Astrocyte of the hippocampus (primary cell): Measurements from ENCODE around the gene UMOD.
"Not testable (repeated sequence)": the region's sequence is repeated elsewhere in the genome, so short reads cannot be mapped to it uniquely, and the experiment has no call there.

Experiments used
- DNase-seq: peaks from one replicate; pipeline ENCODE4 v3.0.0; 2011; ENCODE audit warnings: low read depth, low spot score

The UMOD gene

DNA sequence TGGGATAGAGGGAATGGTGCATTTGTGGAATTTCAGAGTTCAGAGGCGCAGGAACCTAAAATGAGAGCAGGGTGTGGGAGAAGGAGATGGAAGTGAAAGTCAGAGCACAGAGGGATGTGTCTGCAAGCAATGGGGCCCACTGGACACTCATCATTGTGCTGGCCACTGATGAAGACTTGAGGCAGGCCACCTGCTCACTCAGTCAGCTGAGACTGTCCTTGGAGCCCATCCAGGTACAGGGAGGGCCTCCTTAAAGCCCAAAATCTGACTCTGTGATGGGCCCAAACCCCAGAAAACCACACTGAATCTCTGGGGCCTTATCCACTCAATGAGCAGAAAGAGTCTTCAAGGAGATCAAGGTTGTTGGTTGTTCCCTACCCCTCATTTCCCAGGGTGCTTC is 30.8 kb downstream of the UMOD start:
- DNase-seq, result no peak

DNA sequence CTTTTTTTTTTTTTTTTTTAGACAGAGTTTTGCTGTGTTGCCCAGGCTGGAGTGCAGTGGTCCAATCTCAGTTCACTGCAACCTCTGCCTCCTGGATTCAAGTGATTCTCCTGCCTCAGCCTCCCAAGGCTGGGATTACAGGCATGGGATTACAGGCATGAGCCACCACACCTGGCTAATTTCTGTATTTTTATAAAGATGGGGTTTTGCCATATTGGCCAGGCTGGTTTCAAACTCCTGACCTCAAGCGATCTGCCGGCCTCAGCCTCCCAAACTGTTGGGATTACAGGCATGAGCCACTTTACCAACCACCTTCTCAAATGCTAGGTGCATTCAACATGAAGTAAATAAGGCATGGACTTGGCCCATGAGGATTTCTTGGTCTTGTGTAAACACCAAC is 31.5 kb downstream of the UMOD start:
- DNase-seq, result not testable (repeated sequence)

DNA sequence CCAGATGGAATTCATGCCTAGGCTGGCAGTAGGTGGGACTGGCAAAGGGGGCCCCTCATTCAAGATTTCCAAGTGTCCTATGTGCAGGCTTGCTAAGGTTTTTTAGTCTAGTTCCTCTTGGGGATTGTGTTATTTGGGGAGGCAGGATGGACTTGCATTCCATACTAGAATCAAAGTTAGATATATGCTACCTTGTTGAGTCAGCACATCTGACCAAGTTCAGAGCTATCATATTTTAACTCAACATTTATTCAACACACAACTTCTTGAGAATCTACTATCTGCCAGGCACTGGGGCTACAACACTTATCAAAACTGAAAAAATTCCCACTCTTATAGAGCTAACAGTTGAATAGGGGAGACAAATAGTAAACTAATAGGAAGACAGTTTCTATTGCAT is 31.9 kb downstream of the UMOD start:
- no peak for DNase-seq

DNA sequence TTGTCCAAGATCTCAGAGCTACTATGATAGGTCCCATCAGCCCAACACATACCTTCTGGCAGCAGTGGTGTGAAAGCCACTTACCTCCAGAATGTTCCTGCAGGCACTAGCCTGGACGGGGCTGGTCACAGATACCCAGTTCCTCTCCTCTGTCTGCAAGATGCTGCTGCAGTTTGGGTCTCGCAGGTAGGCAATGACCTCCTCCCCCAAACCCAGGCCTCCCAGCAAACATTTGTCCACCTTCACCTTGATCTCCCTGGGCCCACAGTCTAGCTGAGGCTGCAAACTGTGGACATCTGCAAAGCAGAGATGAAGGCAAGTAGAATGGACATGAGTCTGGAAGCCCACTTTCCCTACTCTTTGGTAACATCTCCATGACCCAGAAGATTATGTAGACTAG is 32.3 kb downstream of the UMOD start:
- DNase-seq, result no peak

DNA sequence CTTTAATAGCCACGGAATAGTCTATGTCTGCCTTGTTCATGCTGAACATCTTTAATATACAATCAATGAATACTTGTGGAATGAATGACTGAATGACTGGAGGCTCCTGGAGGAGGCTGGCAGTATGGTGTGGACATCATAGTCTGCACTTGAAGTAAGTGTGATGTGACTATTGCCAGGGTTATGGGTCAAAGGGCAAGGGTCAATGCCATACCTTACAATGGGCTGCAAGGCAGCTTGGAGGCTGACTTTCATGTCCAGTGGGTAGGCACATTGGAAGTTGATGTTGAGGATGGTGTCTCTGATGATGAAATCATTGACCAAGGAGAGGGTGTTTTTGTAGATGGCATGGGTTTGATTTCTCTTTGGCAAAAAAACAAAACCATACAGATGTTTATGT is 33.1 kb downstream of the UMOD start:
- no peak for DNase-seq

DNA sequence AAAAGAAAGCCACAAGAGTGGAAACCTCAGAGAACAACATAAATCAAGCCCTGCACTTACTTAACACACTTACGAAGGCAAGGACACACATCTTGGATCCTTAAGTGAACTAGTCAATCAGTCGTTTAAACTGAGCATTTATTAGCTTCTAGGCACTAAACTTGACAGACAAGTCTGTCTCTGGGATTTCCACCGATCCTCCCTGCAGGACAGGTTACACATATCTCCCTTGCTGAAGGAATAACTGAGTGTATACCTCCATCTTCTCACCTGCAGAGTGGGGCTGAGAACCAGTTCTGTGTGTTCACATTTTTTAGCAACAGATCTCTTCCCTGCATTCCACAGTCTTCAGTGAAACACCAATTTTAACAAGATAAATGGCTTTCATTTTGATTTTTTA is 34.1 kb downstream of the UMOD start:
- no peak for DNase-seq

DNA sequence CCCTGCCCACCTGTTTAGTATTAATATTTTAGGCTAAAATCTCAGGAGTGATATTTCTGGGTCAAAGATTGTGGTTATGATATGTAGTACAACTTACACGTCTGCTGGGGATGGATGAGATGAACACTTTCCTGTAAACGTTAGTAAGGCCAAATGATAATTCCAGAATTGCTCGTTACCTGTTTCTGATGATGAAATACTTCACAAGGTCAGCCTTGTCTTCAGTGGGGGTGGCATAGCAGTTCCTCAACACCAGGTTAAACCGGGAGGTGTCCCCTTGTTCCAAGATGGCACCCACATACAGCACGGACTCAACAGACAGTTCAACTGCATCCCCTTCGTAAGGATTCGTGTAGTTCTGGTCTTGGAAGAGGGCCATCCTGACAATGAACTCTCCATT is 34.5 kb downstream of the UMOD start:
- DNase-seq, result no peak

DNA sequence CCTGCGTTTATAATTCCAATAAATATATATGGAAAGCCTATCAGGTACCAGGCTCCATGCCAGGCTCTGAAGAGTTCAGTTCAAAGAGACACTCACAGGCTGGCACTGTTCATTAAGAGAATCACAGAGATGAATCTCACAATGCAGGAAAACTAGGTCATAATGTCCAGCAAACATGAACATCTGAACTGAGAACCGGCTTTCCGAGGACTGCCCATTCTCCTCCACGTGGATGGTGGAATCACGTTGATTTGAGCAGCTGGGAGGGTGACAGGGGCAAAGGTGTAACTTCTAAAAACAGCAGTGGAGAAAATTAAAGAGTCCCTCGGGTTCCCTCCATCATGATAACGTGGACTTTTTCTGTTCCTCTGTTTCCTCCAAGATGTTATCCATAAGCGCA is 35.4 kb downstream of the UMOD start:
- DNase-seq, result no peak

DNA sequence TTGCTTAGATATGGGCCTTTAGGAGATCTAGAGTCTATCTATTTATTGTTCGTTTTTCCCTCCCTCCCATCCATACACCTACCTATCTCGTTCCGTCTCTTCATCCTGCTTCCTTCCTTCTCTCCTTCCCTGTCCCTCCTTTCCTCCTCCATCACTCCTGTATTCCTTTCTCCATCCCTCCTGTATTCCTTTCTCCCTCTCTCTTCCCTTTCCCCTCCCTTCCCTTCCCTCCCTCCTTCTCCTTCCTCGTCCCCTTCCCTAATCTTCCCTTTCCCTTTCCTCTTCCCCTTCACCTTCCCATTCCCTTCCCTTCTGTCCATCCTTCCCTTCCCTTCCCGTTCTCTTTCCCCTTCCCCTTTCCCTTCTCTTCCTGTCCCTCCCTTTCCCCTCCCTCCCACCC is 35.8 kb downstream of the UMOD start:
- no peak for DNase-seq

DNA sequence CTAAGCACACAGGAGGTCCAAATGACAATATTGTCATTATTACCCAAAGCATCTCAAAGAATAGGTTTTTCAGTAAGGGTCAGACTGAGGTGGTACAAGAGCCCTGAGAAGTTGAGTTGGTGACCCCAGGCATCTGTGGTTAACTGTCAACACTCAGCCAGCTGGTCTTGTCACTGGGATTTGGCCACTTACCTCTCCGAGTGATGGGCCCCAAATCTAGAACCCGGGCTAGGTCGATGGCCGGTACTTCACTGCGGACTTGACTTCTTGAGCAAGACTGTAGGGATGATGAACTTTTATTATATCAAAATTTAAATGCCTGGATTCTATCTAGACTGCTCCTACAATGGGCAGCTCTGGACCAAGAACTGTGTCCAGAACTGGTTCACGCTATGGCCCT is 36.8 kb downstream of the UMOD start:
- DNase-seq, result no peak

DNA sequence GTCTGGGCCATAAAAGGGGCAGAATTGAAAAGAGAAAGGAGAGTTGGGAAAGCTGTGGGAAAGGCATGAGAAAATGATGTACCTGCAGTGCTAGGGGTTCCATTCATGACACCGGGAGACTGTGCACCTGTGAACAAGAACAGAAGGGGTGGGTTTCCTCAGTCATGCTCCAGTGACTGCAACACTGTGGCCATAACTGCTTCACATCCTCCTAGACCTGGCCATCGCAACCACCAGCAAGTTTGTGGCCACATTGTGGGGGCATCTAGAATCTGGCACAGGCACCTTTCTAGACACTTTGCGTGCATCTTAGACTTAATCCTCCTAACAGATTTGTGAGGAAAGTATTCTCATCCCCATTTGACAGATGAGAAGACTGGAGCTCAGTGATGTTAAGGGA is 37.9 kb downstream of the UMOD start:
- no peak for DNase-seq

DNA sequence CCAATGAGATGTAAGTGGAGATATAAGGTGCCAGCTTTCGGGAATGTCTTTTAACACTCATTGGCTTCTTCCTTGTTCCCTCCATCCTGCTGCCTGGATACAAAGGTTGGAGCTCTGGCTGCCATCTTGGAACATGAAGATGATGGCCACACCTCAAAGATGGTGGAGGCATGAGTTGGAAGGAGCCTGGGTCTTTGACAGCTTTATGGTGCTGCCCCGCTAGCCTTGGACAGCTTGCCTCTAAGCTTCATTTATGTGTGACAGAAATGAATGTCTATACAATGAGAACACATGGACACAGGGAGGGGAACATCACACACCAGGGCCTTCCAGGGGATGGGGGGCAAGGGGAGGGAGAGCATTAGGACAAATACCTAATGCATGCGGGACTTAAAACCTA is 38.8 kb downstream of the UMOD start:
- no peak for DNase-seq

DNA sequence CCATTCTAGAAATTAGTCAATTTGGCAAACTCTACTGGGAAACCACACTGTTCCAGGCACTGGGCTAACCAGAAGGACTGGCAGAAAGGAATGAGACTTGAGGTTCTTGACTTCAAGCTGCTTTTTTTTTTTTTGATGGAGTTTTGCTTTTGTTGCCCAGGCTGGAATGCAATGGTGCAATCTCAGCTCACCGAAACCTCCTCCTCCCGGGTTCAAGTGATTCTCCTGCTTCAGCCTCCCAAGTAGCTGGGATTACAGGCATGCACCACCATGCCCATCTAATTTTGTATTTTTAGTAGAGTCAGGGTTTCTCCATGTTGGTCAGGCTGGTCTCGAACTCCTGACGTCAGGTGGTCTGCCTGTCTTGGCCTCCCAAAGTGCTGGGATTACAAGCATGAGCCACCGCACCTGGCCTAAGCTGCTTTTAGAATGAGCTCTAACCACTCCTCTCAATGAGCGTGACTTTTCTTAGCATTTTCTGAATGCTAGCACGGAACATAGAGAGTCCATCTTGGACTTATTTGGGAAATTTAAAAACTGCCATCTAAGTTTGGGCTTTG is 39.9 kb downstream of the UMOD start:
- not testable (repeated sequence) for DNase-seq

DNA sequence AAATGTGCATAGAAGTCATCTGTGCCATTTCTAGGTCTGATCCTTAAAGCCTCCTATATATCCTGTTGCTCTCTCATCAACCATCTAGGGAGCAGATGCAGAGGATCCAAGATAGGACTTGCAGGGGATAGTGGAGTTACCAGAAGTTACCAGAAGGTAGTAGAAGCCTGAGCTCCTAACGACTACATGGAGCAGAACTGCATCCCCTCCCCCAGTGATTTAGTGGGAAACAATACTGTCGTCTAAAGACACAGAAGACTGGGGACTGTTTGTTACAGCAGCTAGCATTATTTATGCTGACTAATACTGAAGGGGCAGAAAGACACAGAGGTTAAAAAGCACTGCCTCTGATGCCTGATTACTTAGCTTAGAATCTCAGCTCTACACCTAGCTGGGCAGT is 41.0 kb downstream of the UMOD start:
- DNase-seq, result no peak

DNA sequence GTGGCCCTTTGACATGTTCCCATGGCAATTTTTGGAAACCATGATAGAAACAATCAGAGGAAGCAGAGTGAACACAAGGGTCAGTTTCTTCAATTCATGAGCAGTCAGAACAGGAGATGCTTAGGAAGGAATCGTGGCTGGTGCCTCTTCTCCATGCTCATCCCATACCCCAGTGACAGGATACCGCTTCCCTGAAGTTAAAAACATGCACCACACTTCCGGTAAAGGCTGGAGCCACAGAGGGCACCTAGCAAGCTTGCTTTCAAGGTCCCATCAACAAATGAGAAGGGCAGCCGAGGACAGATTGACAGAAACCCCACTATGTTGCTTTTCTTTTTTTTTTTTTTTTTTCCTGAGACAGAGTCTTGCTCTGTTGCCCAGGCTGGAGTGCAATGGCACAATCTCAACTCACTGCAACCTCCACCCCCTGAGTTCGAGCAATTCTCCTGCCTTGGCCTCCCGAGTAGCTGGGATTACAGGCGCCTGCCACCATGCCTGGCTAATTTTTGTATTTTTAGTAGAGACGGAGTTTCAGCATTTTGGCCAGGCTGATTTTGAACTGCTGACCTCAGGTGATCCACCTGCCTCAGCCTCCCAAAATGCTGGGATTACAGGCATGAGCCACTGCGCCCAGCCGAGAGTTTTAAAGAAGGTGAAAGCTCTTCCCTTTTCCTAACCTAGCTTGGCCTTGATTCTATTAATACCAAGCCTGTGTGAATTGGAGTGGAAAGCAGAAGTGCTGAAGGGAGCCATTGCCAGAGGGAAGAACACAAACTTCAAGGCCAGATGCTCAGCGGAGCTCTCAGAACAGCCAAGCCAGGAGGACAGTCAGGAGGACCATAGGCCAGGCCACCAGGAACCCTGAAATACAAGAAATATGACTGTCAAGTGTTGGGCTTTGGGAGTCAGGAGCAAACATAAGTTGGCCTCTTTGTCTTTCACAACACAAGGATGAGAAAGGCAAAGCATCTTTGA is 41.8 kb downstream of the UMOD start:
- no peak for DNase-seq

DNA sequence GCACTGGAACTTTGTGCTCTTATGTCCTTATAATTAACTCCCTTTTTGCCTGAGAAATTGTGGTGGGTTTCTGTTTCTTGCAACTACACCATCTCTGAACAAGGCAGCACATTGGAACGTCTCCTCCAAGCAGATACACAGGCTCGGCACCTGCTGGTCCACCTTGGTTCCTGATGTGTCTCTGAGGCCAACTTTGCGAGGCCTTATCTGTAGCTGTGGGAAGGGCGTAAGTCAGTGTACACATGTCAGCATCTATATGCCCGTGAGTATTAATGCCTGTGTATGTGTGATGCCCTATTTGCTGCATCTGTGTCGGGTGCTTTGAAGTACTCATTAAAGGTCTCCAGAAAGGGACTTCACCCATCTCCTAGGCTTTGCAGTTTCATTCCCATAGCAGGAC is 42.7 kb downstream of the UMOD start:
- no peak for DNase-seq

DNA sequence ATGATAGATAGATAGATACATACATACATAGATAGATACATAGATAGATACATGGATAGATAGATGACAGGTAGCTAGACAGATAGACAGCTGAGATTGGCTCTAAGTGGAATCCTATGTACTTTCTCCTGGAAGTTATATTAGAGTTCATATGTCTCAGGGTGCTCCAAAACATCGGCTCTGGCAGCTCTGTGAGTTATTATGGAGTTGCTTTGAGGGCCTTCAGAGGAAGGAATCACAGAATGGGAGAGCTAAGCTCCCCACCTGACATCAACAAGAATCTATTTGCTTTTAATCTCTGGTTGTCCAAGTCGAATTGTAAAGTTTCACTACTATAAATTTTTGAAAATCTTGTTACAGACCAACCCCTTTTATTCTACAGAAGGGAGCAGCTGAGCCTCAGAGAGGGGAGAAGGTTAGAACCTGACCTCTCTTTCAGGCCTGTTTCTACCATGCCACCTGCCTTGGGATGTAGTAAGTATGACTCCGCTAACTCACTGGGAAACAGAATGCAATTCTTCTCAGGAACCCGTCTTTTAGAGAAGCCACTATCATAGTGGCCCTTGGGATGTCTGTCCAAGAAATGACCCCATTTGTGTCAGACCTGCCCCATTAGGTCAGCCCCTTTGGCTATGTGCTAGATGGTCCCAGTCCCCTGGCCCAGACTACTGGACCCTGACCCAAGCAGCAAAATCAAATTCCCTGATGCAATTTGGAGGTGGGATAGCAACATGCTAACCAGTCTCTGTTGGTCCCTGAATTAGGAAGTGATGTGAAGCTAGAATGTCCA is 43.5 kb downstream of the UMOD start:
- DNase-seq, result no peak

DNA sequence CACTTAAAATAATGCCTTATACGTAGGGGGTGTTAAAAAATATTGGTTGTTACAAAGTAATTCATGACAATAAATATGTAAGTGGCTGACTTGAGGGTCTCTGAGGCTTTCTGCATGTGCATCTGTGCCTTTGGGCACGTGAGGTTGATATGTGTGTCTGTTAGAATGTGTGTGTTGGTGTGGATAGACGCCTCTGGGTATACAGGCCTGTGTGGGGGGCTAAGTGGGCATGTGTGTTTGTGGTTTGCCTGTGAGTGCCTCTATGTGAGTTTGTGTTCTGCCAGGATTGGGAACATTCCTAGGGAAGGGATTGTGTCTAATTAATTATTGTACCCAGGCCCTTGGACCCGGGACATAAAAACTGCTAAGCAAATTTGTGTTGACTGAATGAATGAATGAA is 44.2 kb downstream of the UMOD start:
- no peak for DNase-seq

DNA sequence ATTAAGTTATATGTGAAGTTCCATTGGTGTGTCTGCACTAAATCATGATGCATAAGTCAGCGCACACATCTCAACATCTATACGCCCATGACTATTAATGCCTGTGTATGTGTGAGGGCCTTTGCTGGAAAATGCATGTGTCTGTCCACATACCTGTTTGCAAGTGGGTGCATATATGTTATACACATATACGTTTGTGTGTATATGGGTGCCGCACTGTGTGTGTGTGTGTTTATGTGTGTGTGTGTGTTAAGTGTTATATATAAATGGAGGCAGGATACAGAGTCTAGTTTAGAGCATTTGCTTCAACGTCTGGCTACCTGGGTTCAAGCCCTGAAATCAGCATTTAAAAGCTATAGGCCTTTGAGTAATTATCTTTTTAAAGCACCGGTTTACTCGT is 44.7 kb downstream of the UMOD start:
- no peak for DNase-seq

DNA sequence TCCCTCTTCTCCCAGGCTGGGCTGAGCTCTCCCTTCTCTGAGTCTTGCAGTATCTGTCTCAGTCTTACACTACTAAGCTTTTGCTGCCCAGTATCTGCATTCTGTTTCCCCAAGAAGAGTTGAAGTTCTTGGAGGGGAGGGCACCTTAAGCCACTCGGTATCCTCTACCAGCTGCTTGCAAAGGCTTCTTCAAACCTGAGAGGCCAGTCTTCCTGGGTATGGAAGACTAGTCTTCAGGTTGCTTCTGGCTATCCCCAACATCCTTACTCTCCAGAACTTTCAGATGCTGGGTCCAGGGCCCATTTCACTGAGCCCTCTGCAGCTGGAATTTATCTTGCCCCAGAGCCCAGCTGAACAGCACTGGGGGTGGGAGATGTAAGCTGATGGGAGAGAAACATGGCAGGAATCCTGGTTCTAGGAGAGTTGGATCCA is 45.3 kb downstream of the UMOD start:
- DNase-seq, result no peak

DNA sequence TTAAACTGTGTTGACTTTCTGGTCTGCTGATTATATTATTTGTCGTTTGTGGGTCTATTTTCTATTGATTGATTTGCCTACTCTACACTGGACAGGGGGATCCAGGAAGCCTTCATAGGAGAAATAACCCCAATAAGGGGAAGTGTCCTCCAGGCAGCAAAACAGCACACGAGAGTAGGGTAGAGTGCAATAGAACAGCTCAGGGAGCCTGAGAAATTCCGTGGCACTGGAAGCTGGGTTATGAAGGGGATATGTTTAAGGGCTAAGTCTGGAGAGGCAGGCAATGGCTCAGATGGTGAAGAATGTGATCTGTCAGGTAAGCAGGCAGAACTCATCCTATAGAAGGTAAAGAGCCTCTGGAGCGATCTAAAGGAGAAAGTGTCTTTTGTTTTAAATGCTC is 46.1 kb downstream of the UMOD start:
- DNase-seq, result no peak

DNA sequence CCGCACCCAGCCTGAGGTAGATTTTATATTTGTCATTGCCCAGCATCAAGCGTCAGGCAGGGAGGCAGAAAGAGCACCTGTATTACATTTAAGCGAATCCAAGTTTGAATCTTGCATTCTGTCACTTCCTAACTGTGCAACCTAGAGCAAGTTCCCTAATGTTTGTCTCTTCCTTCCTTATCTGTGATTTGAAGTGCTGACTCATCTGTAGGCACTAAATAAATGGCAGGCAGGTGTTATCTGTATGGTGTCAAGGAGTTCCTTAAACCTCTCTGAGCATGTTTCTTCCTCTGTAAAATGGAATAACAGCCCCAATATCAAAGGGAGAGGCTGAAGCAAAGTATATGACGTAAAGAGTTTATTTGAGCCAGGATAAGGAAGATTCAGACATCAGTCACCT is 49.5 kb downstream of the UMOD start:
- no peak for DNase-seq

DNA sequence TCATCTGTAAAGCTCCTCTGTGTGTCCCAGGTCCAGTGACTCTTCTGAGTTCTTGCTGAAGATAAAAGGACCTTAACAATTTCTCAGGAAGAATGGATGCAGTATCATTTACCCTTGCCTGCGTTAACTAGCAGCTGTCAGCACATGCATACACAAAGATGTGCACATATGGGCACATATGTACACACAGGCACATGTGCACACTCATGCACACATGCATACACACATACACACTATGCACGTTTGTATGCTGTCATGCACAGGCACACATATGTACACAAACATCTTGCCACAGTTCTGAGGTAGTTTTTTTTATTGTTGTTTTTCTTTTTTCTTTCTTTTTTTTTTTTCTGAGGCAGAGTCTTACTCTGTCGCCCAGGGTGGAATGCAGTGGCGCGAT is 50.1 kb downstream of the UMOD start:
- DNase-seq, result no peak
